BLaER1 treated with 17β-estradiol and CSF1 and Interleukin-3, amounts not matched to agents 10 nM and 100 nM (cell line): ENCODE results near the gene ANGEL2.
"Not testable (repeated sequence)": the region's sequence is repeated elsewhere in the genome, so short reads cannot be mapped to it uniquely, and the experiment has no call there.

Source experiments
- H3K27ac ChIP-seq, 11 experiments: shearing (Covaris generic); formaldehyde crosslinking; 2 replicates each; pipeline ENCODE4 v1.8.1; 2022
- H3K27me3 ChIP-seq, 11 experiments: shearing (Covaris generic); formaldehyde crosslinking; 2 replicates each; pipeline ENCODE4 v1.8.1; 2022
- H3K36me3 ChIP-seq, 11 experiments: shearing (Covaris generic); formaldehyde crosslinking; 2 replicates each; pipeline ENCODE4 v1.8.1; 2022
- H3K4me1 ChIP-seq, 10 experiments: shearing (Covaris generic); formaldehyde crosslinking; 2 replicates each; pipeline ENCODE4 v1.8.1; 2022
- H3K4me2 ChIP-seq, 11 experiments: shearing (Covaris generic); formaldehyde crosslinking; 2 replicates each; pipeline ENCODE4 v1.8.1; 2022
- H3K4me3 ChIP-seq, 10 experiments: shearing (Covaris generic); formaldehyde crosslinking; 2 replicates each; pipeline ENCODE4 v1.8.1; 2022
- H3K9ac ChIP-seq, 11 experiments: shearing (Covaris generic); formaldehyde crosslinking; 2 replicates each; pipeline ENCODE4 v1.8.1; 2022
- H3K9me3 ChIP-seq, 11 experiments: shearing (Covaris generic); formaldehyde crosslinking; replicated peaks in 1 of 11; 2 replicates each; pipeline ENCODE4 v1.8.1; 2022
- H4K20me1 ChIP-seq, 11 experiments: shearing (Covaris generic); formaldehyde crosslinking; 2 replicates each; pipeline ENCODE4 v1.8.1; 2022
- Cebpa-rat ChIP-seq, 11 experiments: shearing (Covaris generic); IDR thresholded peaks; 2 replicates each; pipeline ENCODE4 v1.8.1; 2022

ANGEL2 gene

DNA sequence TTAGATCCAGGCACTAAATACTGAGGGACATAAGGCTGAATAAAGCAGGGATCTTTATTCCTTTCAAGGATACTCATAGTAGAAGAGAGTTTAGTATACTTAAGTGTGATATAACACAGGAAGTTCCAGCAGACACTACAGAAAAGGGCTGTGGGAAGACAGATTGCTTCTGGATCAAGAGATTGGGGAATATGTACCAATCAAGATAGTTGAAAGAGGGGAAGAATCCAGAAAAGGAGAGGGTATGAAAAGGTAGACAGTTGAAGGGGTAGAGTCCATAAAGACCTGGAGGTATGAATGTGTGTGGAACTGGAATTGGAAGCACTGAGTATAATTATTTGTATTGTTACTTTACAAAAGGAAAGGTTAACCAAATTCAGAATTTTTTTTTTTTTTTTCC lies 37.8 kb upstream of the ANGEL2 start:
- Histone ChIP-seq H3K27me3 (no peaks in the 10 kb centered on the region), H3K36me3 (peaks cover 0 to 7% (median 0%) of the 10 kb centered on the region in 11 experiments; a peak in 2 of 22 replicates), H3K9ac (no peak overlapping the region), H4K20me1 (peaks cover 0 to 64% (median 16%) of the 10 kb centered on the region in 11 experiments; a peak in 8 of 22 replicates), H3K27ac (no peak overlapping the region), H3K4me1 (peaks cover 6 to 56% (median 17%) of the 10 kb centered on the region in 10 experiments; a peak in 19 of 20 replicates), H3K9me3 (peaks cover 0 to 25% (median 19%) of the 10 kb centered on the region in 11 experiments; a peak in 18 of 22 replicates), H3K4me2 (peak overlapping the region in 5 of 11 experiments; percentile 72 to 88 (median 86); a peak in 7 of 22 replicates), H3K4me3 (no peak overlapping the region)
- no peak for TF ChIP-seq Cebpa-rat (IDR thresholded peaks at IDR 0.05)

DNA sequence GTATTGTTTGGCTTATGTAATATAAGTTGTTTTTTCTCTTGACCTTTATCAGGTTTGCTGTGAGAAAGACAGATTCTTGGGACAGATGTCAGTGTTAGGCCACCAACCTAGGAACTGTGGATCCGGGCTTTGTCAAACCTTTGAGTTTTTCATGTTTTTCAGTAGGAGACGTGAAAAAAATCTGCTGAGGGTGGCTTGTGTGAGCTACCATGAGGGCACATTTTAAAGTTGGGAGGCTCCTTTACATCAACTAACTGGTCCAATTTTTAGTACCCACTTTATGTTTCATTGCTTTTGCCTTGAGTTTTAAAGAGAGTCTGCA lies 36.2 kb upstream of the ANGEL2 start:
- H3K9me3 ChIP-seq, result peaks cover 0 to 23% (median 17%) of the 10 kb centered on the region in 11 experiments; a peak in 18 of 22 replicates
- H3K27me3 ChIP-seq, result no peaks in the 10 kb centered on the region
- H3K4me3 ChIP-seq, result peak overlapping the region; percentile 76 to 94 (median 85)
- H3K4me1 ChIP-seq, result peaks cover 6 to 56% (median 17%) of the 10 kb centered on the region in 10 experiments; a peak in 19 of 20 replicates
- peaks cover 0 to 48% (median 14%) of the 10 kb centered on the region in 11 experiments; a peak in 8 of 22 replicates for H4K20me1 ChIP-seq
- peak overlapping the region; percentile 73 to 89 (median 79); a peak in 20 of 22 replicates for H3K9ac ChIP-seq
- peak overlapping the region; percentile 71 to 88 (median 83) for H3K4me2 ChIP-seq
- no peak for TF ChIP-seq Cebpa-rat (IDR thresholded peaks at IDR 0.05)
- peaks cover 0 to 7% (median 0%) of the 10 kb centered on the region in 11 experiments; a peak in 2 of 22 replicates for H3K36me3 ChIP-seq
- peak overlapping the region in 8 of 11 experiments; percentile 65 to 91 (median 78); a peak in 15 of 22 replicates for H3K27ac ChIP-seq

DNA sequence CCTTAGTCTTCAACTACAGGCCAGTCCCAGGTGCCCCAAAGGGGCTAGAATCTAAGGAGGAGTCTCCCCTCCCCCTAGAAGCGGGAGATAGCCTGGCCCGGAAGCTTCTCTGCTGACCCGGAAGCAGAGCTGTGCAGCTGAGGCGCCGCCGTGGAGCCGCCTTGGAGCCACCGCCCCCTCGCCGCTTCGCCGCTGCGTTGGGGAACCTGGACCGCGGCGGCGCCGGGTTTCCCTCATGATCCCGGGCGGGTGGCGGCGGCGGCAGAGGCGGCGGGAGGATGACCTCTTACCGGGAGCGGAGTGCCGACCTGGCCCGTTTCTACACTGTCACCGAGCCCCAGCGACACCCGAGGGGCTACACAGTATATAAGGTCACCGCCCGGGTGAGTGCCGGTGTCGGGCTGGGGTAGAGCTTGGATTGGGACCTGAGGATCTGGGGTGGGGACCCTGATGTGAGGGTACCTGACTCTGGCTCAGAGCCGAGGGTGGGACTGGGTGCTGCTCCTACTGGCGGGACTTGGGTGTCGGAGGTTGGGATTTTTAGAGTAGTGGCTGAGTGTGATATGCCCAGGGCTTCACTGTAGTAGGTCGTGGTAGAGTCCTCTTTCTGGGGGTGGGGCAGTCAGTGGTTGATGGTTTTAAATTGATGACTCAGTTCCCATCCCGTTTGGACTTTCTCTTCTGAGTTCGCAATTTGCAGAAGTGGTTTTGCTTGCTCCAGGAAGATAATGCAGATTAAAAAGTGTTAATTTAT lies 35.6 kb upstream of the ANGEL2 start, which contains the start of gene RPS6KC1:
Gene RPS6KC1, plus strand, starts transcription at position 115 of the 754 bp plus-strand sequence. Its CDS starts 164 bp downstream, at position 279.
- Histone ChIP-seq H3K27me3 (no peaks in the 10 kb centered on the region), H3K4me3 (peak within 1 kb of the TSS; percentile 76 to 94 (median 85)), H4K20me1 (peaks cover 0 to 43% (median 9%) of the 10 kb centered on the region in 11 experiments; a peak in 8 of 22 replicates), H3K27ac (peak within 1 kb of the TSS; percentile 49 to 91 (median 73)), H3K9me3 (peaks cover 0 to 23% (median 17%) of the 10 kb centered on the region in 11 experiments; a peak in 18 of 22 replicates), H3K4me1 (peaks cover 6 to 56% (median 17%) of the 10 kb centered on the region in 10 experiments; a peak in 19 of 20 replicates), H3K4me2 (peak within 1 kb of the TSS; percentile 71 to 88 (median 83)), H3K9ac (peak within 1 kb of the TSS; percentile 73 to 89 (median 79)), H3K36me3 (peaks cover 0 to 7% (median 0%) of the 10 kb centered on the region in 11 experiments; a peak in 2 of 22 replicates)
- no peak for TF ChIP-seq Cebpa-rat (IDR thresholded peaks at IDR 0.05)

DNA sequence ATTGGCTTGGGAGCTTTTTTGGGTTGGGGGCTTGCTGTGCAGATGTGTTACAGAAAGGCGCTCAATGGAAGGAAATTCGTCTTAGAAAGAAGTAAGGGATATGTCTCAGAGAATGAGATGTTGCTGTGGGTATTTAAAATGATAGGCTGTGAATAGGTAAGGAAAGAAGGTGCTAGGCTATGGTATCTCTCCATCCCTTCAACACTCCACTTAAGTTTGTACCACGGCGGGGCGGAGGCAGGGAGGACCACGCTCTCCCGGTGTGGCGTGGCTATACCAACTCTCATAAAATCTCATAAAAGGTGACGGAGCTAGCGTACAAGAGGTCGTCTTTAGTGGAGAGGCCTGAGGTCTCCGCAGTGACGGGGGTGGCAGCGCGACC lies 35.1 kb upstream of the ANGEL2 start:
- Histone ChIP-seq H3K9me3 (peaks cover 0 to 23% (median 17%) of the 10 kb centered on the region in 11 experiments; a peak in 18 of 22 replicates), H3K4me3 (peak overlapping the region; percentile 76 to 94 (median 85)), H3K27me3 (no peaks in the 10 kb centered on the region), H3K36me3 (peaks cover 0 to 7% (median 0%) of the 10 kb centered on the region in 11 experiments; a peak in 2 of 22 replicates), H3K4me2 (peak overlapping the region; percentile 71 to 88 (median 83)), H4K20me1 (peaks cover 0 to 37% (median 5%) of the 10 kb centered on the region in 11 experiments; a peak in 8 of 22 replicates), H3K9ac (peak overlapping the region; percentile 73 to 89 (median 79); a peak in 20 of 22 replicates), H3K27ac (peak overlapping the region; percentile 49 to 91 (median 73); a peak in 21 of 22 replicates), H3K4me1 (peaks cover 6 to 52% (median 17%) of the 10 kb centered on the region in 10 experiments; a peak in 19 of 20 replicates)
- no peak for TF ChIP-seq Cebpa-rat (IDR thresholded peaks at IDR 0.05)

DNA sequence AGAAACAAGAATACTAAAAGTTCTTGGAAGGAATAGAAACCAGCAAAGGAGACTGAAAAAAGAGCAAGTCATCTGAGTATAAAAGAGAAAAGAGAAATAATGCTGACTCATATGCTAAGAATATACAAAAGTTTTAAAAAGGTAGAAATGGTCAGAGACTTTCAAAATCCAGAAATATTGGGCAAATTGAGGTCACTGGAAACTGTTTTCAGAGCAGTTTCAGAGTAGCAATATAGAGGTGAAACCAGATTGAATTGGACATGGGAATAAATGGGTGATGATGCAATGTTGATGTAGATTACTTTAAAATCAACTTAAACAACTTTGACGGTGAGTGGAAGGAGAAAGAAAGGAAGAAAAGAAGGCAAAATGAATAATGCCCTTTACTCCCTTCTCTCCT lies 33.6 kb upstream of the ANGEL2 start:
- Histone ChIP-seq H3K4me3 (no peak overlapping the region), H4K20me1 (peaks cover 0 to 22% (median under 1%) of the 10 kb centered on the region in 11 experiments; a peak in 7 of 22 replicates), H3K36me3 (peaks cover 0 to 6% (median 0%) of the 10 kb centered on the region in 11 experiments; a peak in 2 of 22 replicates), H3K4me1 (peaks cover 6 to 42% (median 17%) of the 10 kb centered on the region in 10 experiments; a peak in 19 of 20 replicates), H3K27ac (peak overlapping the region in 1 of 11 experiments; percentile 40; a peak in 2 of 22 replicates), H3K9me3 (peaks cover 0 to 23% (median 17%) of the 10 kb centered on the region in 11 experiments; a peak in 18 of 22 replicates), H3K9ac (no peak overlapping the region), H3K4me2 (peak overlapping the region in 4 of 11 experiments; percentile 4 to 58 (median 32); a peak in 5 of 22 replicates), H3K27me3 (no peaks in the 10 kb centered on the region)
- TF ChIP-seq Cebpa-rat (IDR thresholded peaks at IDR 0.05), result peak in 2 of 11 experiments; percentile 23 to 47; a peak in 1 of 22 replicates

DNA sequence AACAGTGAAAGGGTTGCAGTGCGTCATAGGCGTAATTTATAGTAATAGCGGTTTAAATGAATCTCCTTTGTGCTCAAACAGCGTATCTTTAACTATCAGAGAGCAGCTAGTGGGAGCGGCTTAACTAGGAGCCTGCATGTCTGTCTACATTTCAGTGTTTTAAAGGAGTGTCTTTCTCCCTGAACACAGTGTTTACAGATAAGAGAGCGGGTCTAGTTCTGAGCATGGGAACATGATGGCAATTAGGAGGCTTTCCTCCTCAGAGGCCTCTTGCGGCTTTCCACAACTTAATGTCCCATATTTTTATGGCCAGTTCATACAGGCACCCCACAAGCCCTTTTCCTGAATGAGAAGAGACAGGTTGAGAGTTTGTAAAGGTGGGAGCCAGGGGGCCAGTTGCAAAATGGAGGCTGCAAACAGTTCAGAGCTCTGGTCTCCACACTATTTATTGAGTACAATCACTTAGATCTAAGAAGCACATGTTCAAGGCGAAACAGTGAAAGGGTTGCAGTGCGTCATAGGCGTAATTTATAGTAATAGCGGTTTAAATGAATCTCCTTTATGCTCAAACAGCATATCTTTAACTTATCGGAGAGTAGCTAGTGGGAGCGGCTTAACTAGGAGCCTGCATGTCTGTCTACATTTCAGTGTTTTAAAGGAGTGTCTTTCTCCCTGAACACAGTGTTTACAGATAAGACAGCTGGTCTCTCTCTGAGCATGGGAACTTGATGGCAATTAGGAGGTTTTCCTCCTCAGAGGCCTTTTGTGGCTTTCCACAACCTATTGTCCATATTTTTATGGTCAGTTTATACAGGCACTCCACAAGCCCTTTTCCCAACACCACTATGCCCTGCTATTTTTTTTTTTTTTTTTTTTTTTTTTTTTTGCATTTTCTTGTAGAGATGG lies 29.9 kb upstream of the ANGEL2 start:
- peaks cover 6 to 37% (median 11%) of the 10 kb centered on the region in 10 experiments; a peak in 16 of 20 replicates for H3K4me1 ChIP-seq
- peaks cover 0 to 19% (median 12%) of the 10 kb centered on the region in 11 experiments; a peak in 18 of 22 replicates for H3K9me3 ChIP-seq
- not testable (repeated sequence) for H3K27ac ChIP-seq, H4K20me1 ChIP-seq, H3K36me3 ChIP-seq, H3K27me3 ChIP-seq, H3K9ac ChIP-seq, H3K4me2 ChIP-seq, H3K4me3 ChIP-seq

DNA sequence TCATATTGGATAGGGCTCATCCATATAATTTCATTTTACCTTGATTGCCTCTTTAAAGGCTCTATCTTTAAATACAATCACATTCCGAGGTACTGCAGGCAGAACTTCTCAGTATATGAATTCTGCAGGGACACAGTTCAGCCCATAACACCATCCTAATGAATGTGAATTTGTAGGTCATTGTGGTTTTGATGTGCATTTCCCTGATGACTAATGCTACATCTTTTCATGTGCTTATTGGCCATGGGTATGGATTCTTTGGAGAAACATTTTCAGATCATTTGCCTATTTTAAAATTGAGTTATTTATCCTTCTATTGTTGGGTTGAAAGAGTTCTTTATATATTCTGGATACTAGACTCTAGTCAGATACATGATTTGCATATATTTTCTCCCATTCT lies 25.8 kb upstream of the ANGEL2 start:
- Histone ChIP-seq H3K9ac (no peak overlapping the region), H3K4me1 (peaks cover 6 to 18% (median 10%) of the 10 kb centered on the region in 10 experiments; a peak in 16 of 20 replicates), H3K4me2 (peak overlapping the region in 8 of 11 experiments; percentile 19 to 59 (median 38); a peak in 14 of 22 replicates), H3K27ac (peak overlapping the region in 1 of 11 experiments; percentile 39; a peak in 1 of 22 replicates), H3K27me3 (no peaks in the 10 kb centered on the region), H3K9me3 (peaks cover 0 to 8% (median 0%) of the 10 kb centered on the region in 11 experiments; a peak in 1 of 22 replicates), H3K36me3 (no peaks in the 10 kb centered on the region), H3K4me3 (no peak overlapping the region), H4K20me1 (no peaks in the 10 kb centered on the region)
- TF ChIP-seq Cebpa-rat (IDR thresholded peaks at IDR 0.05), result no peak

DNA sequence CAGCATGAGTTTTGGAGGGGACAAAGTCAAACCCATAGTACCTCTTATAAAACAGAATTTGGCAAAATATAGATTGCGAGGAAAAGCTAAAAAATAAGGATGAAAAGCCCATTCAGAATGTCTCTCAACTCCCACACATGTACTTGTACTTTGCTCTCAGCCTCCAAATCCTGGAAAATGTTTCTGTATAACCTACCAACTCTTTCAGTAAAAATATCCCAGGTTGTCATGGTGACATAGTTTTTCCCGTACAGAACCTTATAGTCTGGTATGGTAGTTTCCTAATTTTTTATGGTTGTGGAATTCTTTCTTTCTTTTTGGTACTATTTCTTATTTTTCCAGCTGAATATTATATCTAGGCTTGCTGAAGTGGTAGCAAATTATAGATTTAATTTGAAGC lies 19.9 kb upstream of the ANGEL2 start:
- H3K36me3 ChIP-seq, result no peaks in the 10 kb centered on the region
- no peak overlapping the region for H3K4me3 ChIP-seq
- no peak for TF ChIP-seq Cebpa-rat (IDR thresholded peaks at IDR 0.05)
- H4K20me1 ChIP-seq, result no peaks in the 10 kb centered on the region
- H3K4me2 ChIP-seq, result no peak overlapping the region
- no peaks in the 10 kb centered on the region for H3K4me1 ChIP-seq
- H3K9ac ChIP-seq, result no peak overlapping the region
- no peaks in the 10 kb centered on the region for H3K27me3 ChIP-seq
- no peak overlapping the region for H3K27ac ChIP-seq
- peaks cover 0 to 8% (median 0%) of the 10 kb centered on the region in 11 experiments; a peak in 5 of 22 replicates for H3K9me3 ChIP-seq
